ENCODE data around the gene CYP4V2. TPM values are rescaled to one million over a fixed set of nuclear protein-coding genes. Genes with fewer than 3 reads are reported as not detected.

Gene CYP4V2
- total RNA-seq, 1 donor from 2014 or later, result 9.0 TPM

DNA sequence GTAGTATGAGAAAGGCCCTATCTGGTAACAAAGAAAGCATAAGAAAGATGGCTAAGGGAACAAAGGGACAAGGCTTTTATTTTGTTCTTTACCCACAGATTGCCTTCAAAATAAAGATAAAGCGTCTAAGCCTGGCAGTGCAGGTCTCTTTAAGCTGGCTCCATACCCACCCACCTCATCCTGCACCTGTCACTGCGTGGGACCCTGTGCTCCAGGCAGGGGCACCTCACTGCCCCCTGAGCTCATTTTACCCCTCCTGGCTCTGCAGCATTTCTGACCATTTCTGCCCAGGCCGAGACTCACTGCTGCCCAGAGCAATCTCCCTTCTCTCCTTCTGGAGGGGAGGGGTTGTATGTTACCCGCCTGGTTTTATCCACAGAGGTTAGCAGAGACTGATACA, 1.7 kb upstream of the CYP4V2 start:
- TF ChIP-seq, protein P1, sequence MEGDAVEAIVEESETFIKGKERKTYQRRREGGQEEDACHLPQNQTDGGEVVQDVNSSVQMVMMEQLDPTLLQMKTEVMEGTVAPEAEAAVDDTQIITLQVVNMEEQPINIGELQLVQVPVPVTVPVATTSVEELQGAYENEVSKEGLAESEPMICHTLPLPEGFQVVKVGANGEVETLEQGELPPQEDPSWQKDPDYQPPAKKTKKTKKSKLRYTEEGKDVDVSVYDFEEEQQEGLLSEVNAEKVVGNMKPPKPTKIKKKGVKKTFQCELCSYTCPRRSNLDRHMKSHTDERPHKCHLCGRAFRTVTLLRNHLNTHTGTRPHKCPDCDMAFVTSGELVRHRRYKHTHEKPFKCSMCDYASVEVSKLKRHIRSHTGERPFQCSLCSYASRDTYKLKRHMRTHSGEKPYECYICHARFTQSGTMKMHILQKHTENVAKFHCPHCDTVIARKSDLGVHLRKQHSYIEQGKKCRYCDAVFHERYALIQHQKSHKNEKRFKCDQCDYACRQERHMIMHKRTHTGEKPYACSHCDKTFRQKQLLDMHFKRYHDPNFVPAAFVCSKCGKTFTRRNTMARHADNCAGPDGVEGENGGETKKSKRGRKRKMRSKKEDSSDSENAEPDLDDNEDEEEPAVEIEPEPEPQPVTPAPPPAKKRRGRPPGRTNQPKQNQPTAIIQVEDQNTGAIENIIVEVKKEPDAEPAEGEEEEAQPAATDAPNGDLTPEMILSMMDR (conservative IDR thresholded peaks at IDR 0.05), result no peak
- Mint-ChIP-seq H3K4me3 (peak overlapping the region; percentile 89), H3K4me1 (ENCODE audit: unreplicated experiment) (peaks cover 16% of the 10 kb centered on the region), H3K27ac (peak overlapping the region; percentile 67), H3K36me3 (no peaks in the 10 kb centered on the region), H3K27me3 (peaks cover 21% of the 10 kb centered on the region), H3K9me3 (no peaks in the 10 kb centered on the region)
- no peak for DNase-seq (ENCODE audit: extremely low spot score, unreplicated experiment)

DNA sequence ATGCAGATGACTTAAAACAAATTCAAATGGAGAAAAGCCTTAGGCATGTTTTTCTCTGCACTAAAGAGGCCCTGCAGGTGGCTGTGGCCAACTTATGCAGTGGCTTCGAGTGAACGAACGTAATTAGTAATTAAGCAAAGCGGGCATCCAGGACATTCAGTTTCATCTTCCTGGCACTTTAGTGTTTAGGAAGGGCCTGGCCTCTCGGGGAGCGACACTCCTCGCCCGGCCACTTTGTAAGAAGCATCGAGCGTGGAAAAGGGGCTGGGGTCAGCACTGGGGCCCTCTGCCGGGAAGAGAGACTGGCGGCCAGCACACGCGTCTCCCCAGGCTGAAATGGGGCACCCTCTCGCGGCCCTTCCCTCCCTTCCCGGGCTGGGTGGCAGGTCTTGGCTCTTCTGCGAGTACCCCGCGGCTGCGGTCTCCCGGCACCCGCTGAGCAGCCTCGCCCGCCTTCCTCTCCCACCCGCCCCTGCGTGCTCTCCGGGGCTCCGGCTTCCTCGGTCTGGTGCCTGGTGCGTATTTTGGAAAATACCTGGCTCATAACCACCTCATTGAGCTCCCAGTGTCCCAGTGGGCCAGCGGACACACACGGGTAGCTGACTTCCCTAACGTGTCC, 677 bp upstream of the CYP4V2 start:
- Mint-ChIP-seq H3K36me3 (peaks cover 3% of the 10 kb centered on the region), H3K4me3 (peak overlapping the region; percentile 89), H3K27me3 (peaks cover 12% of the 10 kb centered on the region), H3K4me1 (ENCODE audit: unreplicated experiment) (peaks cover 16% of the 10 kb centered on the region), H3K9me3 (no peaks in the 10 kb centered on the region), H3K27ac (peak overlapping the region; percentile 67)
- TF ChIP-seq, protein P1 (conservative IDR thresholded peaks at IDR 0.05), result peak; percentile 27
- DNase-seq (ENCODE audit: extremely low spot score, unreplicated experiment), result no peak

DNA sequence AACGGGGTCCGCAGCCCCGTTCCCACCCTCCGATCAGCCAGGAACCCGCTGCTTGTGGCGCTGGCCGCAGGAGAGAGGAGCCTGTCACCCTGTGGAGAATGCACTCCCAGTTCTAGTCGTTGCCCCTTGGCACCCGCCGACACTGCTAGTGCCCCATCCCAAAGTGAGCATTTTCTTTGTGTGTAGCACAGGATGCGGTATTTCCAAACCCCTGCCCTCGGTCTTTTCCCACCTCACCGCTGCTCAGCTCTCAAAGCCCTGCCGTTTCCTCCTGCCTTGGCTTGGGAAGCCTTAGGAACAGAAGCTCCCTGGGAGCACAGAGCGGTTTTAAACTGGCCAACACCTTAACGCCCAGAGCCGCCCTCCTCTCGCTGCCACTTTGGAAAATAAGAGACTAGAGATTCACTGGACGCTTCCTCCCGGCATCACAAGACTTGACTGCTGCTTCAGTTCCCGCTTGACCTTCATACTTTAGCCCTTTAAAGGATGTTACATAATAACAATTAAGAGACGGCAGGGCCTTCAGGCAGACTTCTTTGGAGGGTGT, 772 bp downstream of the CYP4V2 start:
- Mint-ChIP-seq H3K36me3 (peaks cover 4% of the 10 kb centered on the region), H3K9me3 (no peaks in the 10 kb centered on the region), H3K27ac (peak overlapping the region; percentile 83), H3K4me3 (peak overlapping the region; percentile 92), H3K4me1 (ENCODE audit: unreplicated experiment) (peaks cover 16% of the 10 kb centered on the region), H3K27me3 (peaks cover 12% of the 10 kb centered on the region)
- TF ChIP-seq, protein P1 (conservative IDR thresholded peaks at IDR 0.05), result no peak
- DNase-seq (ENCODE audit: extremely low spot score, unreplicated experiment), result no peak

DNA sequence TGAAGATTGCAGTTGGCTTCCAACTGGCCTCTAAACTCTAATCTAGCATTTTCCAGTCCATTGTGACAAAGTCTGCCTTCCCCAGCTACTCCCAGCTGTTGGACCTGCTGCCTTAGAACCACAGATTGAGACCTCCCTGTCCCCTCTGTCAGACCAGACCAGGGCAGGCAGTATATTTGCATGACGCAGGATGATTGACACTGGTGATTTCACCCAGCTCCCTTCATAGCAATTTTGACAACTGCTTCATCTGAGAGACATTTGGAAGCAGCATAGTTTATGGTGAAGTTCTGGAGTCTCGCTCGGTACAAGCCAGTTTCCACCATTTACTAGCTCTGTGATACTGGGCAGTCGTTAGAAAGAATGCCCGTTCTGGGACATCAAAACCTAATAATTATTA, 2.5 kb downstream of the CYP4V2 start:
- TF ChIP-seq, protein P1 (conservative IDR thresholded peaks at IDR 0.05), result no peak
- H3K27me3 Mint-ChIP-seq, result peaks cover 12% of the 10 kb centered on the region
- H3K4me1 Mint-ChIP-seq (ENCODE audit: unreplicated experiment), result peaks cover 16% of the 10 kb centered on the region
- no peak overlapping the region for H3K27ac Mint-ChIP-seq
- H3K36me3 Mint-ChIP-seq, result peaks cover 4% of the 10 kb centered on the region
- H3K4me3 Mint-ChIP-seq, result peak overlapping the region; percentile 35
- DNase-seq (ENCODE audit: extremely low spot score, unreplicated experiment), result no peak
- no peaks in the 10 kb centered on the region for H3K9me3 Mint-ChIP-seq

DNA sequence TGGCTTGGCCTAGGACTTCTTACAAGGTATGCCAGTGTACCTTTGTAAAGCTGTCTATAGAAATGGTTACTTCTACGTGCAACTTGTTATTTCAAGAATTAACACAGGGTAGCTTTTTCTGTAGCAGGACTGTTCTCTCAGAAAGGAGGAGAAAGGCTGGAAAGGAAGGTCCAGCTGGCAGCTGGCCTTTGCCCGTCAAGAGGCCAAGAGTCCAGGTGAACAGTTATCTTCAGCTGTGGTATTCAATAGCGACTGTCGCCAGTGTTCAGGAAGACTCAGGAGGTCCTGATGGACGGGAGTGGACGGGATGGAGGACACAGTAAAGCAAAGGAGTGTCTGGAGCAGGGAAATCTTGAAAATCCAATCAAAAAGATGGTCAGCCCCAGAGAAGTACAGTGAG, 4.7 kb downstream of the CYP4V2 start:
- TF ChIP-seq, protein P1 (conservative IDR thresholded peaks at IDR 0.05), result no peak
- no peak for DNase-seq (ENCODE audit: extremely low spot score, unreplicated experiment)
- peaks cover 3% of the 10 kb centered on the region for H3K27me3 Mint-ChIP-seq
- no peak overlapping the region for H3K27ac Mint-ChIP-seq
- no peak overlapping the region for H3K4me3 Mint-ChIP-seq
- H3K36me3 Mint-ChIP-seq, result peaks cover 4% of the 10 kb centered on the region
- H3K4me1 Mint-ChIP-seq (ENCODE audit: unreplicated experiment), result peaks cover 9% of the 10 kb centered on the region
- no peaks in the 10 kb centered on the region for H3K9me3 Mint-ChIP-seq

Measured in type B pancreatic cell (in vitro differentiated cells).